MCF 10A (cell line): Measurements from ENCODE around the gene DHX58. TPM values are rescaled to one million over a fixed set of nuclear protein-coding genes. Genes with fewer than 3 reads are reported as not detected.

Source experiments
- BruUV-seq: library from RNA; stranded (reverse); fragments of 400-500 nt; replicated peaks from 2 replicates; lab custom pipeline; 2021; lab: Mats Ljungman, UMichigan
- CTCF ChIA-PET: fragments of 300-600 bp; sonication (Branson Sonifier 250); formaldehyde crosslinking; extraction: SDS; loops from one replicate; lab custom pipeline; 2021; ENCODE audit warnings: antibody characterized with exemption, inconsistent platforms; lab: Yijun Ruan, JAX
- POLR2A ChIA-PET: fragments of 300-600, 350-650 bp; sonication (Branson Sonifier 250); formaldehyde crosslinking; extraction: SDS; loops from one replicate; lab custom pipeline; 2020; ENCODE audit warnings: antibody characterized with exemption, inconsistent platforms; lab: Yijun Ruan, JAX
- DNase-seq: peaks from one replicate; pipeline ENCODE4 v3.0.0-alpha.2; 2018; ENCODE audit not compliant: unreplicated experiment
- H3K27ac Mint-ChIP-seq: one replicate; pipeline ENCODE4 v1.8.0; 2022; ENCODE audit warnings: mild to moderate bottlenecking, low read depth, mixed read lengths; ENCODE audit not compliant: unreplicated experiment
- H3K27me3 Mint-ChIP-seq: one replicate; pipeline ENCODE4 v1.8.0; 2022; ENCODE audit warnings: mixed read lengths; ENCODE audit not compliant: insufficient read depth, unreplicated experiment
- H3K36me3 Mint-ChIP-seq: one replicate; pipeline ENCODE4 v1.8.0; 2022; ENCODE audit warnings: mild to moderate bottlenecking, moderate library complexity, mixed read lengths; ENCODE audit not compliant: insufficient read depth, unreplicated experiment
- H3K4me1 Mint-ChIP-seq: one replicate; pipeline ENCODE4 v1.8.0; 2022; ENCODE audit warnings: mixed read lengths; ENCODE audit not compliant: insufficient read depth, unreplicated experiment
- H3K4me3 Mint-ChIP-seq: one replicate; pipeline ENCODE4 v1.8.0; 2022; ENCODE audit warnings: mild to moderate bottlenecking, moderate library complexity, mixed read lengths; ENCODE audit not compliant: unreplicated experiment
- H3K9me3 Mint-ChIP-seq: one replicate; pipeline ENCODE4 v1.8.0; 2022; ENCODE audit warnings: mixed read lengths; ENCODE audit not compliant: unreplicated experiment
- intact Hi-C: fragments of 100-400 bp; cut with micrococcal nuclease; formaldehyde crosslinking; loops from 2 replicates; pipeline ENCODE4 v1.14.1; 2022
- total RNA-seq: library from RNA; stranded (reverse); gene quantifications from 2 replicates; pipeline ENCODE4 v1.2.3, GENCODE V29; 2022
- TF ChIP-seq, protein P1 (sequence below): fragments of 200-600 bp; IDR thresholded peaks from one replicate; pipeline ENCODE4 v1.8.0; 2022; ENCODE audit warnings: antibody characterized with exemption, mild to moderate bottlenecking; ENCODE audit not compliant: unreplicated experiment

The DHX58 gene
- total RNA-seq, 1 experiment from 2014 or later: 2.8 TPM

GRCh38 chr17:42130310-42130936 is 17.9 kb upstream of the DHX58 start:
- H3K27me3 Mint-ChIP-seq: no peaks in the 10 kb centered on the region
- peaks cover 14% of the 10 kb centered on the region for H3K4me1 Mint-ChIP-seq
- DNase-seq: no peak
- POLR2A ChIA-PET: interaction anchor here (0.6 to 0.7 kb wide), 2 partner anchors 145 to 387 kb away, joined by 3 read pairs; no protein-coding TSS in a partner anchor
- no peaks in the 10 kb centered on the region for H3K9me3 Mint-ChIP-seq
- intact Hi-C loops: no loop called here
- no peak overlapping the region for H3K4me3 Mint-ChIP-seq
- TF ChIP-seq, protein P1, sequence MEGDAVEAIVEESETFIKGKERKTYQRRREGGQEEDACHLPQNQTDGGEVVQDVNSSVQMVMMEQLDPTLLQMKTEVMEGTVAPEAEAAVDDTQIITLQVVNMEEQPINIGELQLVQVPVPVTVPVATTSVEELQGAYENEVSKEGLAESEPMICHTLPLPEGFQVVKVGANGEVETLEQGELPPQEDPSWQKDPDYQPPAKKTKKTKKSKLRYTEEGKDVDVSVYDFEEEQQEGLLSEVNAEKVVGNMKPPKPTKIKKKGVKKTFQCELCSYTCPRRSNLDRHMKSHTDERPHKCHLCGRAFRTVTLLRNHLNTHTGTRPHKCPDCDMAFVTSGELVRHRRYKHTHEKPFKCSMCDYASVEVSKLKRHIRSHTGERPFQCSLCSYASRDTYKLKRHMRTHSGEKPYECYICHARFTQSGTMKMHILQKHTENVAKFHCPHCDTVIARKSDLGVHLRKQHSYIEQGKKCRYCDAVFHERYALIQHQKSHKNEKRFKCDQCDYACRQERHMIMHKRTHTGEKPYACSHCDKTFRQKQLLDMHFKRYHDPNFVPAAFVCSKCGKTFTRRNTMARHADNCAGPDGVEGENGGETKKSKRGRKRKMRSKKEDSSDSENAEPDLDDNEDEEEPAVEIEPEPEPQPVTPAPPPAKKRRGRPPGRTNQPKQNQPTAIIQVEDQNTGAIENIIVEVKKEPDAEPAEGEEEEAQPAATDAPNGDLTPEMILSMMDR: no peak
- CTCF ChIA-PET: interaction anchor here (0.6 to 1.2 kb wide), 6 partner anchors 11 to 147 kb away, joined by 3 to 7 read pairs (median 3); no protein-coding TSS in a partner anchor
- no peak overlapping the region for H3K27ac Mint-ChIP-seq
- no TSS peak for BruUV-seq
- H3K36me3 Mint-ChIP-seq: peaks cover 70% of the 10 kb centered on the region

DNA sequence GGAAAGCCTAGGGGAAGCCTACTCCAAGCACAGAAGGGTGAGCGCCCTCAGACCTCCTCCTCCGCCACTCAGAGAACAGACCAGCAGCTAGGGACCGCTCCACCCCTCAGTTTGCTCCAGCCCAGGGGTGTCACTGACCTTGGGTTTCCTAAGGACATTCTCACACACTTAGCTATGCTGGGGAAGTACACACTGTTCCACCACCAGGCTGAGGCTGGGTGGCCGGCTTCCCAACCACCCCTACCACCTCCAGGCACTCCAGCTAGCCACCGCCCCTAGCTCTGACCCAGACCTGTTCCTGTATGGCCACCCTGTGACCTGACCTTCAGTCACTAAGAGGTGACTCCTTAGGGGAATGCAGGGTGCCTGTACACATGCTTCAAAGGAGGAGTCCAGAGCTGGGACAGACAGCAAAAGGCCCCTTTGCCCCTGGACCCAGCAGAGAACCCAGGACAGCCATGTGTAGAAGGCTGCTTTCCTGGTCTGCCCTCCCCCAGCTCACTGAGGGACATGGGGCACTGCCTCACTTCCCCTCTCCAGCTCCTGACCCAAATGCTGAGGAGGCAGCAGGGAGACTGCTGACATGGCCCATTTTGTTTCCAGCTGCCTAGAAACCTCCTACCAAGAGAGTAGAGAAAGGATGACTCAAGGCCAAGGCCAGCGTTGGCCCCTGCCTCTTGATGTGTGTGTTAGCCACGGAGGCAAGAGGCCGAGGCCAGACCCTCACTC is 16.8 kb upstream of the DHX58 start:
- TF ChIP-seq, protein P1: no peak
- Mint-ChIP-seq H3K4me3 (no peak overlapping the region), H3K27ac (peak overlapping the region; percentile 52), H3K36me3 (peaks cover 72% of the 10 kb centered on the region), H3K4me1 (peaks cover 14% of the 10 kb centered on the region), H3K27me3 (no peaks in the 10 kb centered on the region), H3K9me3 (no peaks in the 10 kb centered on the region)
- ChIA-PET CTCF (interaction anchor here (1.0 to 1.2 kb wide), 2 partner anchors 10 to 13 kb away, joined by 3 to 5 read pairs; no protein-coding TSS in a partner anchor), POLR2A (interaction anchor here (0.7 to 1.1 kb wide), 3 partner anchors 25 to 146 kb away, joined by 3 to 4 read pairs (median 3); no protein-coding TSS in a partner anchor)
- intact Hi-C loops: no loop called here
- no peak for DNase-seq
- no TSS peak for BruUV-seq

GRCh38 chr17:42127414-42127813 is 14.9 kb upstream of the DHX58 start:
- peaks cover 64% of the 10 kb centered on the region for H3K36me3 Mint-ChIP-seq
- DNase-seq: no peak
- no TSS peak for BruUV-seq

More at GRCh38 chr17:42127414-42127813, 14.9 kb upstream of the DHX58 start:
- Mint-ChIP-seq H3K9me3 (no peaks in the 10 kb centered on the region), H3K4me3 (no peak overlapping the region), H3K27ac (no peak overlapping the region), H3K4me1 (no peaks in the 10 kb centered on the region), H3K27me3 (no peaks in the 10 kb centered on the region)
- POLR2A ChIA-PET: interaction anchor here (0.6 kb wide), 1 partner anchor 161 kb away, joined by 4 read pairs; no protein-coding TSS in a partner anchor
- TF ChIP-seq, protein P1: no peak
- CTCF ChIA-PET: no interaction called here
- intact Hi-C loops: no loop called here
